PC-3 (cell line): Measurements from ENCODE around the gene APEX1. TPM values are rescaled to one million over a fixed set of nuclear protein-coding genes. Genes with fewer than 3 reads are reported as not detected.

Source experiments
- ATAC-seq: fragments of 200-7000 bp; cut with Tn5 transposase; 2 replicates; pipeline ENCODE4 v1.9.1; 2020; ENCODE audit warnings: mild to moderate bottlenecking, moderate library complexity
- BruUV-seq: library from RNA; stranded (reverse); fragments of 400-500 nt; replicated peaks from 2 replicates; lab custom pipeline; 2021; lab: Mats Ljungman, UMichigan
- CTCF ChIA-PET: fragments of 300-600 bp; sonication (Branson Sonifier 250); formaldehyde crosslinking; loops from one replicate; lab custom pipeline; 2022; ENCODE audit warnings: antibody characterized with exemption; lab: Charles Lee
- POLR2A ChIA-PET: fragments of 300-600 bp; sonication (Branson Sonifier 250); formaldehyde crosslinking; loops from one replicate; lab custom pipeline; 2022; ENCODE audit warnings: antibody characterized with exemption; ENCODE audit not compliant: unreplicated experiment; lab: Charles Lee
- DNase-seq: peaks from one replicate; pipeline ENCODE4 v3.0.0-alpha.2; 2015
- H2AFZ ChIP-seq: fragments of 300-600 bp; sonication (generic); 2 replicates; pipeline ENCODE4 v1.6.0; 2016; ENCODE audit warnings: antibody characterized with exemption, low read length
- H3F3A ChIP-seq: fragments of 300-600 bp; sonication (generic); one replicate; pipeline ENCODE4 v1.6.0; 2017; ENCODE audit warnings: antibody characterized with exemption, low read length, control low read depth, mild to moderate bottlenecking; ENCODE audit not compliant: unreplicated experiment
- H3K27ac ChIP-seq: fragments of 300-600 bp; sonication (generic); 2 replicates; pipeline ENCODE4 v1.5.1; 2016; ENCODE audit warnings: mild to moderate bottlenecking, low read length
- H3K27me3 ChIP-seq: fragments of 300-600 bp; sonication (generic); 2 replicates; pipeline ENCODE4 v1.6.1; 2016; ENCODE audit warnings: low read length, mixed read lengths
- H3K36me3 ChIP-seq: fragments of 300-600 bp; sonication (generic); 2 replicates; pipeline ENCODE4 v1.6.1; 2016; ENCODE audit warnings: low read depth, mixed run types, low read length, mixed read lengths
- H3K4me1 ChIP-seq: fragments of 300-600 bp; sonication (generic); 2 replicates; pipeline ENCODE4 v1.5.1; 2016; ENCODE audit warnings: low read length; ENCODE audit not compliant: insufficient read depth
- H3K4me2 ChIP-seq: fragments of 300-600 bp; sonication (generic); 2 replicates; pipeline ENCODE4 v1.6.0; 2016; ENCODE audit warnings: low read length
- H3K4me3 ChIP-seq: fragments of 300-600 bp; sonication (generic); 2 replicates; pipeline ENCODE4 v1.5.1; 2016; ENCODE audit warnings: mild to moderate bottlenecking, low read length, mixed read lengths
- H3K79me2 ChIP-seq: fragments of 300-600 bp; sonication (generic); 2 replicates; pipeline ENCODE4 v1.6.1; 2017; ENCODE audit warnings: low read length, mixed read lengths
- H3K9ac ChIP-seq: fragments of 300-600 bp; sonication (generic); 2 replicates; pipeline ENCODE4 v1.6.0; 2016; ENCODE audit warnings: mild to moderate bottlenecking, low read length
- H3K9me2 ChIP-seq: fragments of 300-600 bp; sonication (generic); replicated peaks from 2 replicates; pipeline ENCODE4 v1.6.1; 2016; ENCODE audit warnings: mixed run types, low read length, mixed read lengths
- H3K9me3 ChIP-seq: fragments of 300-600 bp; sonication (generic); 2 replicates; pipeline ENCODE4 v1.6.1; 2016; ENCODE audit warnings: low read length, mixed read lengths
- H4K20me1 ChIP-seq: fragments of 300-600 bp; sonication (generic); 2 replicates; pipeline ENCODE4 v1.6.1; 2016; ENCODE audit warnings: low read length, mixed read lengths
- CTCF ChIP-seq: fragments of 300-600 bp; sonication (generic); conservative IDR thresholded peaks from 2 replicates; pipeline ENCODE4 v1.5.1; 2017; ENCODE audit warnings: antibody characterized with exemption, low read depth, mild to moderate bottlenecking, low read length
- EZH2 ChIP-seq: fragments of 300-600 bp; sonication (generic); IDR thresholded peaks from one replicate; pipeline ENCODE4 v1.6.1; 2017; ENCODE audit warnings: antibody characterized with exemption, mild to moderate bottlenecking, low read length; ENCODE audit not compliant: unreplicated experiment
- EZH2phosphoT487 ChIP-seq: fragments of 300-600 bp; sonication (generic); IDR thresholded peaks from 2 replicates; pipeline ENCODE4 v1.6.1; 2018; ENCODE audit warnings: mild to moderate bottlenecking, antibody characterized with exemption, low read length, borderline replicate concordance
- intact Hi-C: fragments of 100-400 bp; cut with micrococcal nuclease; formaldehyde crosslinking; loops from 2 replicates; pipeline ENCODE4 v1.9.0; 2023
- total RNA-seq: library from RNA; depleted of rRNA; stranded (reverse); fragments of >200 nt; gene quantifications from 2 replicates; pipeline ENCODE4 v1.2.3, GENCODE V29; 2014

Gene APEX1
- total RNA-seq, 1 experiment from 2014 or later = 147 TPM

- Histone ChIP-seq H3K27me3 (no peaks in the 10 kb centered on the region), H3K4me3 (no peak overlapping the region), H4K20me1 (no peaks in the 10 kb centered on the region), H3K4me2 (no peak overlapping the region), H3K9ac (no peak overlapping the region), H3K36me3 (no peaks in the 10 kb centered on the region), H3K79me2 (no peaks in the 10 kb centered on the region), H3F3A (peaks cover 3% of the 10 kb centered on the region), H3K4me1 (peaks cover 15% of the 10 kb centered on the region), H3K9me3 (no peaks in the 10 kb centered on the region), H2AFZ (no peak overlapping the region), H3K27ac (no peak overlapping the region), H3K9me2 (no peaks in the 10 kb centered on the region)
- DNase-seq (no peak), ATAC-seq (no peak)
- intact Hi-C loops = no loop called here
- POLR2A ChIA-PET = interaction anchor here (0.6 kb wide), 1 partner anchor 40 kb away, joined by 6 read pairs; no protein-coding TSS in a partner anchor
- BruUV-seq = no TSS peak
- CTCF ChIA-PET = no interaction called here
- no peak for TF ChIP-seq CTCF
Measured at GRCh38 chr14:20422886-20423285, 32.1 kb upstream of the APEX1 start.

GRCh38 chr14:20424851-20425250 lies 30.2 kb upstream of the APEX1 start:
- BruUV-seq = no TSS peak
- Histone ChIP-seq H3K4me3 (no peak overlapping the region), H3F3A (no peaks in the 10 kb centered on the region), H3K4me2 (no peak overlapping the region), H3K79me2 (no peaks in the 10 kb centered on the region), H3K9ac (no peak overlapping the region), H4K20me1 (no peaks in the 10 kb centered on the region), H3K9me3 (no peaks in the 10 kb centered on the region), H3K9me2 (no peaks in the 10 kb centered on the region), H3K36me3 (no peaks in the 10 kb centered on the region), H3K4me1 (peaks cover 5% of the 10 kb centered on the region; the same call in 1 of the 2 replicates), H3K27ac (no peak overlapping the region), H2AFZ (no peak overlapping the region), H3K27me3 (no peaks in the 10 kb centered on the region)
- TF ChIP-seq EZH2 = no peak
- no peak for TF ChIP-seq CTCF
- no peak for TF ChIP-seq EZH2phosphoT487
- CTCF ChIA-PET = no interaction called here
- POLR2A ChIA-PET = no interaction called here
- intact Hi-C loops = no loop called here
- DNase-seq = no peak
- ATAC-seq = no peak

DNA sequence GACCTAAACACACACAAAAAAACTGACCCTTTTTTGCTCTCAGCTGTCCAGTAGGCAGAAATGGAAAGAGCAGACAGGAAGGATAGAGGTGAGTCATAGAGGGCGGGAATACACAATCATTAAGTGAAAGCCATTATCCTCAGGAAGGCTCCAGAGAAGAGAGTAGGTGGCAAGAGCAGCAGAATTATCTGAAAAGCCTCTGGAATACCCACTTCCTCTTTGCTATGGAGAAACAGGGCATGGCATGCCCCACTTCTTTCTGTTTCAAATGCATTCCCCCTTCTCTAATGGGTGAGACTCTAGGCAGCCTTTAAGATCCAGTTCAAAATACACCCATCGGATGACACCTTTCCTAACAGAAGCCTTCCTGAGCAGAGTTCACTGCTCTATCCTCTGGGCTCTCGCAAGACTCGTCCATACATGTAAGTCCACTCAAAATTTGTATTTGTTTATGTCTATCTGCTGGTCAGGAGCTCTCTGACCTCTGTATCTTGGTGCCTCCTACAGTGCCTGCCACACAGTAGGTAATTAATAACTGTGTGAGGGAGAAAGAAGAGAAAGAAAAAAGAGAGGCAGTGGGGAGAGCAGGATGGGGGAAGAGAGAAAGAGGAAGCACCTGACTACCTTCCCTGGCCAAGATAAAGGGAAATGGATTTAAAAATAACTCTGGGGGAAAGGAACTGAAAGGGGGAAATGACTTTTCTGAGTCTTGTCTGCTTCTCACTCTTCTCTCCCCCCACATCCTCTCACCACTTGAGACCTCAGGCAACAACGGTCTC lies 27.6 kb upstream of the APEX1 start:
- H3K4me1 ChIP-seq = peaks cover 5% of the 10 kb centered on the region; the same call in 1 of the 2 replicates
- no peaks in the 10 kb centered on the region for H3K9me2 ChIP-seq
- no peaks in the 10 kb centered on the region for H3K9me3 ChIP-seq
- H3K36me3 ChIP-seq = no peaks in the 10 kb centered on the region
- H3K27ac ChIP-seq = no peak overlapping the region
- peak overlapping the region; percentile 33; the same call in 1 of the 2 replicates for H2AFZ ChIP-seq
- no peaks in the 10 kb centered on the region for H3K27me3 ChIP-seq
- no peak overlapping the region for H3K4me3 ChIP-seq
- DNase-seq (peak; percentile 61), ATAC-seq (peak; percentile 96)
- H4K20me1 ChIP-seq = no peaks in the 10 kb centered on the region
- CTCF ChIA-PET = interaction anchor here (0.6 kb wide), 1 partner anchor 76 kb away, joined by 4 read pairs; no protein-coding TSS in a partner anchor
- intact Hi-C loops = no loop called here
- no peak overlapping the region for H3K9ac ChIP-seq
- no peaks in the 10 kb centered on the region for H3F3A ChIP-seq
- BruUV-seq = no TSS peak
- TF ChIP-seq EZH2phosphoT487 (no peak), EZH2 (no peak), CTCF (no peak)
- no peak overlapping the region for H3K4me2 ChIP-seq
- H3K79me2 ChIP-seq = no peaks in the 10 kb centered on the region
- POLR2A ChIA-PET = no interaction called here
